GM23338 (cell line): Measurements from ENCODE around the gene GPBP1L1. TPM values are rescaled to one million over a fixed set of nuclear protein-coding genes. Genes with fewer than 3 reads are reported as not detected.
A peak's percentile ranks its signal among the peaks of the same experiment; 100 is the strongest.

Experiments
- ATAC-seq: fragments of 200-7000 bp; cut with Tn5 transposase; 3 replicates; pipeline ENCODE4 v1.9.1; 2020
- DNase-seq: peaks from one replicate; pipeline ENCODE4 v3.0.0-alpha.2; 2015; ENCODE audit warnings: low spot score
- H2AFZ ChIP-seq: fragments of 200-600 bp; sonication (generic); 2 replicates; pipeline ENCODE4 v1.8.0; 2016; ENCODE audit warnings: antibody characterized with exemption, mild to moderate bottlenecking, moderate library complexity
- H3F3A ChIP-seq: fragments of 200-600 bp; sonication (generic); replicated peaks from 2 replicates; pipeline ENCODE4 v1.8.0; 2017; ENCODE audit warnings: antibody characterized with exemption, mixed run types, low read depth
- H3K27ac ChIP-seq: fragments of 200-600 bp; sonication (generic); 2 replicates; pipeline ENCODE4 v1.6.1; 2016; ENCODE audit warnings: low read depth
- H3K27me3 ChIP-seq: fragments of 200-600 bp; sonication (generic); 2 replicates; pipeline ENCODE4 v1.8.0; 2016; ENCODE audit warnings: mild to moderate bottlenecking, mixed run types, moderate library complexity; ENCODE audit not compliant: insufficient read depth
- H3K36me3 ChIP-seq: fragments of 200-600 bp; sonication (generic); 2 replicates; pipeline ENCODE4 v1.8.0; 2016; ENCODE audit warnings: mild to moderate bottlenecking; ENCODE audit not compliant: insufficient read depth
- H3K4me1 ChIP-seq: fragments of 200-600 bp; sonication (generic); 2 replicates; pipeline ENCODE4 v1.8.0; 2016; ENCODE audit warnings: mild to moderate bottlenecking, moderate library complexity; ENCODE audit not compliant: insufficient read depth
- H3K4me2 ChIP-seq: fragments of 200-600 bp; sonication (generic); 2 replicates; pipeline ENCODE4 v1.7.1; 2017; ENCODE audit warnings: mixed run types
- H3K4me3 ChIP-seq: fragments of 200-600 bp; sonication (generic); 2 replicates; pipeline ENCODE4 v1.6.1; 2016; ENCODE audit warnings: mixed run types
- H3K79me2 ChIP-seq: fragments of 200-600 bp; sonication (generic); replicated peaks from 2 replicates; pipeline ENCODE4 v1.8.0; 2017; ENCODE audit warnings: mild to moderate bottlenecking; ENCODE audit not compliant: insufficient read depth
- H3K9me2 ChIP-seq: fragments of 200-600 bp; sonication (generic); 2 replicates; pipeline ENCODE4 v1.8.0; 2017; ENCODE audit not compliant: insufficient read depth
- H4K20me1 ChIP-seq: fragments of 200-600 bp; sonication (generic); replicated peaks from 2 replicates; pipeline ENCODE4 v1.8.0; 2017; ENCODE audit warnings: mild to moderate bottlenecking; ENCODE audit not compliant: insufficient read depth
- H3K27ac Mint-ChIP-seq: 2 replicates; pipeline ENCODE4 v1.8.0; 2020; ENCODE audit warnings: inconsistent platforms, mild to moderate bottlenecking, moderate library complexity, mixed read lengths
- H3K27me3 Mint-ChIP-seq: 3 replicates; pipeline ENCODE4 v1.8.0; 2022; ENCODE audit warnings: low read depth, mild to moderate bottlenecking, moderate library complexity, mixed read lengths, inconsistent platforms; ENCODE audit not compliant: insufficient read depth, poor library complexity
- H3K36me3 Mint-ChIP-seq: 3 replicates; pipeline ENCODE4 v1.8.0; 2021; ENCODE audit warnings: low read depth, mild to moderate bottlenecking, inconsistent platforms, moderate library complexity, mixed read lengths
- H3K4me1 Mint-ChIP-seq: 3 replicates; pipeline ENCODE4 v1.8.0; 2020; ENCODE audit warnings: mild to moderate bottlenecking, inconsistent platforms, mixed read lengths
- H3K4me3 Mint-ChIP-seq: 3 replicates; pipeline ENCODE4 v1.8.0; 2021; ENCODE audit warnings: moderate library complexity, mild to moderate bottlenecking, inconsistent platforms, mixed read lengths
- H3K9me3 Mint-ChIP-seq: 3 replicates; pipeline ENCODE4 v1.8.0; 2020; ENCODE audit warnings: moderate library complexity, mild to moderate bottlenecking, inconsistent platforms, mixed read lengths
- CREB1 ChIP-seq: fragments of 250-450 bp; sonication (Bioruptor Pico); IDR thresholded peaks from 2 replicates; pipeline ENCODE4 v1.5.0; 2020; ENCODE audit warnings: low read depth, mild to moderate bottlenecking, moderate library complexity
- EZH2phosphoT487 ChIP-seq: fragments of 200-600 bp; sonication (generic); IDR thresholded peaks from one replicate; pipeline ENCODE4 v1.8.1; 2018; ENCODE audit warnings: antibody characterized with exemption; ENCODE audit not compliant: unreplicated experiment
- STAT1 ChIP-seq: IDR thresholded peaks from one replicate; pipeline ENCODE4 v1.6.1; 2016; ENCODE audit warnings: antibody characterized with exemption; ENCODE audit not compliant: unreplicated experiment
- polyA plus RNA-seq: library from polyadenylated mRNA; unstranded; fragments of >200 nt; fragmentation: Nextera tagmentation; extraction: Ambion mirVana; gene quantifications from 2 replicates; pipeline ENCODE4 v1.2.1, GENCODE V29; 2016
- total RNA-seq: library from RNA; depleted of rRNA; stranded (reverse); fragments of >200 nt; shearing (Covaris generic); gene quantifications from 2 replicates; pipeline ENCODE4 v1.2.3, GENCODE V29; 2014
- TF ChIP-seq, protein P1 (sequence below): fragments of 250-450 bp; sonication (Bioruptor Pico); IDR thresholded peaks from 2 replicates; pipeline ENCODE4 v1.5.0; 2020; ENCODE audit warnings: mild to moderate bottlenecking, moderate library complexity

Gene GPBP1L1
- total and polyA plus RNA-seq, 2 experiments from 2014 or later: 61.7 to 117 TPM

DNA sequence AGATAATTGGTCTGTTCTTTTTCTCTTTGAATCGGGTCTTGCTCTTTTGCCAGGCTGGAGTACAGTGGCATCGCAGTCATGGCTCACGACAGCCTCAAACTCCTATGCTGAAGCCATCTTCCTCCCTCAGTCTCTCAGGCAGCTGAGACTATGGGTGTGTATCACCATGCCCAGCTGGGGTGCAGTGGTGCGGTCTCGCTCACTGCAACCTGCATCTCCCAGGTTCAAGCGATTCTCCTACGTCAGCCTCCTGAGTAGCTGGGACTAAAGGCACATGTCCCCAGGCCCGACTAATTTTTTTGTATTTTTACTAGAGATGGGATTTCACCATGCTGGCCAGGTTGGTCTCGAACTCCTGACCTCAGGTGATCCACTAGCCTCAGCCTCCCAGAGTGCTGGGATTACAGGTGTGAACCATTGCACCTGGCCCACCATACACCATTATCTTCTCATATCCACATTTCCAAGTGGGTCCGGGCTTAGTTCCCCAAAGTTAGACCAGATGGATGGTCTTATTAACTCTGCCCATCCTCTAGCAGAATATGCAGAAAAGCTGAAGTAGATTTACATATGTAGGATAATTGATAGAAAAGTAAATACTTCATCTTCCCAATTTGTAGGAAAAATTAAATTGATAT lies 75.6 kb downstream of the GPBP1L1 start (continued):
- TF ChIP-seq, protein P1, sequence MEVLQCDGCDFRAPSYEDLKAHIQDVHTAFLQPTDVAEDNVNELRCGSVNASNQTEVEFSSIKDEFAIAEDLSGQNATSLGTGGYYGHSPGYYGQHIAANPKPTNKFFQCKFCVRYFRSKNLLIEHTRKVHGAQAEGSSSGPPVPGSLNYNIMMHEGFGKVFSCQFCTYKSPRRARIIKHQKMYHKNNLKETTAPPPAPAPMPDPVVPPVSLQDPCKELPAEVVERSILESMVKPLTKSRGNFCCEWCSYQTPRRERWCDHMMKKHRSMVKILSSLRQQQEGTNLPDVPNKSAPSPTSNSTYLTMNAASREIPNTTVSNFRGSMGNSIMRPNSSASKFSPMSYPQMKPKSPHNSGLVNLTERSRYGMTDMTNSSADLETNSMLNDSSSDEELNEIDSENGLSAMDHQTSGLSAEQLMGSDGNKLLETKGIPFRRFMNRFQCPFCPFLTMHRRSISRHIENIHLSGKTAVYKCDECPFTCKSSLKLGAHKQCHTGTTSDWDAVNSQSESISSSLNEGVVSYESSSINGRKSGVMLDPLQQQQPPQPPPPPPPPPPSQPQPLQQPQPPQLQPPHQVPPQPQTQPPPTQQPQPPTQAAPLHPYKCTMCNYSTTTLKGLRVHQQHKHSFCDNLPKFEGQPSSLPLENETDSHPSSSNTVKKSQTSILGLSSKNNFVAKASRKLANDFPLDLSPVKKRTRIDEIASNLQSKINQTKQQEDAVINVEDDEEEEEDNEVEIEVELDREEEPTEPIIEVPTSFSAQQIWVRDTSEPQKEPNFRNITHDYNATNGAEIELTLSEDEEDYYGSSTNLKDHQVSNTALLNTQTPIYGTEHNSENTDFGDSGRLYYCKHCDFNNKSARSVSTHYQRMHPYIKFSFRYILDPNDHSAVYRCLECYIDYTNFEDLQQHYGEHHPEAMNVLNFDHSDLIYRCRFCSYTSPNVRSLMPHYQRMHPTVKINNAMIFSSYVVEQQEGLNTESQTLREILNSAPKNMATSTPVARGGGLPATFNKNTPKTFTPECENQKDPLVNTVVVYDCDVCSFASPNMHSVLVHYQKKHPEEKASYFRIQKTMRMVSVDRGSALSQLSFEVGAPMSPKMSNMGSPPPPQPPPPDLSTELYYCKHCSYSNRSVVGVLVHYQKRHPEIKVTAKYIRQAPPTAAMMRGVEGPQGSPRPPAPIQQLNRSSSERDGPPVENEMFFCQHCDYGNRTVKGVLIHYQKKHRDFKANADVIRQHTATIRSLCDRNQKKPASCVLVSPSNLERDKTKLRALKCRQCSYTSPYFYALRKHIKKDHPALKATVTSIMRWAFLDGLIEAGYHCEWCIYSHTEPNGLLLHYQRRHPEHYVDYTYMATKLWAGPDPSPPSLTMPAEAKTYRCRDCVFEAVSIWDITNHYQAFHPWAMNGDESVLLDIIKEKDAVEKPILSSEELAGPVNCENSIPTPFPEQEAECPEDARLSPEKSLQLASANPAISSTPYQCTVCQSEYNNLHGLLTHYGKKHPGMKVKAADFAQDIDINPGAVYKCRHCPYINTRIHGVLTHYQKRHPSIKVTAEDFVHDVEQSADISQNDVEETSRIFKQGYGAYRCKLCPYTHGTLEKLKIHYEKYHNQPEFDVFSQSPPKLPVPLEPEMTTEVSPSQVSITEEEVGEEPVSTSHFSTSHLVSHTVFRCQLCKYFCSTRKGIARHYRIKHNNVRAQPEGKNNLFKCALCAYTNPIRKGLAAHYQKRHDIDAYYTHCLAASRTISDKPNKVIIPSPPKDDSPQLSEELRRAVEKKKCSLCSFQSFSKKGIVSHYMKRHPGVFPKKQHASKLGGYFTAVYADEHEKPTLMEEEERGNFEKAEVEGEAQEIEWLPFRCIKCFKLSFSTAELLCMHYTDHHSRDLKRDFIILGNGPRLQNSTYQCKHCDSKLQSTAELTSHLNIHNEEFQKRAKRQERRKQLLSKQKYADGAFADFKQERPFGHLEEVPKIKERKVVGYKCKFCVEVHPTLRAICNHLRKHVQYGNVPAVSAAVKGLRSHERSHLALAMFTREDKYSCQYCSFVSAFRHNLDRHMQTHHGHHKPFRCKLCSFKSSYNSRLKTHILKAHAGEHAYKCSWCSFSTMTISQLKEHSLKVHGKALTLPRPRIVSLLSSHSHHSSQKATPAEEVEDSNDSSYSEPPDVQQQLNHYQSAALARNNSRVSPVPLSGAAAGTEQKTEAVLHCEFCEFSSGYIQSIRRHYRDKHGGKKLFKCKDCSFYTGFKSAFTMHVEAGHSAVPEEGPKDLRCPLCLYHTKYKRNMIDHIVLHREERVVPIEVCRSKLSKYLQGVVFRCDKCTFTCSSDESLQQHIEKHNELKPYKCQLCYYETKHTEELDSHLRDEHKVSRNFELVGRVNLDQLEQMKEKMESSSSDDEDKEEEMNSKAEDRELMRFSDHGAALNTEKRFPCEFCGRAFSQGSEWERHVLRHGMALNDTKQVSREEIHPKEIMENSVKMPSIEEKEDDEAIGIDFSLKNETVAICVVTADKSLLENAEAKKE: no peak
- TF ChIP-seq STAT1 (no peak), CREB1 (CRISPR knock-in tag) (no peak)

DNA sequence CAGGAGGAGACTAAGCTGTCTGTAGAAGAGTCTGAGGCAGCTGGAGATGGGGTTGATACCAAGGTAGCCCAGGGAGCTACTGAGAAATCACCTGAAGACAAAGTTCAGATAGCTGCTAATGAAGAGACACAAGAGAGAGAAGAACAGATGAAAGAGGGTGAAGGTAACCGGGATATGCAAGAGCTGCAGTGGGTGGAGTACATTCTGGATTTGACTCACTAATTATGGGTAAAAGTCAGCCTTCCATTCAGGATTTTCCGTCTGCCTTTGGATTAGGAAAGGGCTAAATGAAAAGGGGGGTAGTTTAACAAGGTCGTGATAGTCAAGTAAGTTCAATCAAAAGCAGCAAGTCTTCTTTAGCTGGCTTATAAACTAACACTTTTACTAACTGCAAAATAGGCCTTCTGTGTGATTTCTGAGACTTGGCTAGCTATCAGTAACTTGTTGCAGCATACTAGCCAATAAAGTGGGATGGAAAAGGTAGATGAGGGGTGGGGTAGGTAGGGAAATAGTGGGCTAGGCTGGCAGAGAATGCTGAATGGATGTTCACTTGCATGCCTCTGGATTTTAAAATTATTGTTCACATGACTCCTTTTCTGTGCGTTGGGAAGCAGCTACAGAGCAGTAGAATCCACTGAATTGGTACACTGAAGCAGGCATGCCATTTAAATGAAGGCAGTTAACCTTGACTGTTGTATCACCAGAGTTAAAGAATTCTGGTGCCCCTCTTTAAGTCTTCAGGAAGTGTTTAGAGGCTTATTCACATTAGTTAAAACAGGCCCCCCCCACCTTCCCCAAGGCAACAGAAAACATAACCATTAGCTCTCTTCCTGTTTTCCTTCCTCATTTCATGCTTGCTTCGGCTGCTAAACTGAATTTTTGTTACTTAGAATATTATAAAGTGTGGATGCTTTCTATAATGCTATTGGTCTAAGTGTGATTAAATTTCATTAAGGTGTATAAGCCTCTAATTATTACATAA lies 77.9 kb downstream of the GPBP1L1 start:
- Histone ChIP-seq H3K27me3 (no peaks in the 10 kb centered on the region), H3F3A (peaks cover 64% of the 10 kb centered on the region), H3K4me3 (no peak overlapping the region), H3K79me2 (peaks cover 100% of the 10 kb centered on the region), H4K20me1 (peaks cover 71% of the 10 kb centered on the region), H2AFZ (no peak overlapping the region), H3K27ac (peak overlapping the region; percentile 35; the same call in 1 of the 2 replicates), H3K36me3 (peaks cover 81% of the 10 kb centered on the region), H3K4me2 (no peak overlapping the region), H3K4me1 (no peaks in the 10 kb centered on the region), H3K9me2 (no peaks in the 10 kb centered on the region)
- peaks cover 5% of the 10 kb centered on the region for H3K4me1 Mint-ChIP-seq
- H3K4me3 Mint-ChIP-seq: no peak overlapping the region
- TF ChIP-seq STAT1 (no peak), EZH2phosphoT487 (no peak), CREB1 (CRISPR knock-in tag) (no peak)
- H3K27ac Mint-ChIP-seq: no peak overlapping the region
- H3K27me3 Mint-ChIP-seq: no peaks in the 10 kb centered on the region
- no peak for ATAC-seq
- H3K9me3 Mint-ChIP-seq: no peaks in the 10 kb centered on the region
- H3K36me3 Mint-ChIP-seq: peaks cover 90% of the 10 kb centered on the region
- no peak for DNase-seq
